HT1080 (cell line): ENCODE data around the gene GUCY1A1. TPM values are rescaled to one million over a fixed set of nuclear protein-coding genes. Genes with fewer than 3 reads are reported as not detected.
"Not testable (repeated sequence)": the region's sequence is repeated elsewhere in the genome, so short reads cannot be mapped to it uniquely, and the experiment has no call there.

Source experiments
- DNase-seq: peaks from one replicate; pipeline ENCODE4 v3.0.0-alpha.2; 2015; ENCODE audit warnings: low read depth
- polyA plus RNA-seq, 2 experiments: library from polyadenylated mRNA; depleted of rRNA; stranded (reverse); fragments of >200 nt; gene quantifications; 2 replicates each; pipeline ENCODE4 v1.2.3, GENCODE V29; 2015
- total RNA-seq: library from RNA; depleted of rRNA; stranded (reverse); fragments of >200 nt; shearing (Covaris generic); gene quantifications from 2 replicates; pipeline ENCODE4 v1.2.3, GENCODE V29; 2014; rRNA removed

Gene GUCY1A1, protein sequence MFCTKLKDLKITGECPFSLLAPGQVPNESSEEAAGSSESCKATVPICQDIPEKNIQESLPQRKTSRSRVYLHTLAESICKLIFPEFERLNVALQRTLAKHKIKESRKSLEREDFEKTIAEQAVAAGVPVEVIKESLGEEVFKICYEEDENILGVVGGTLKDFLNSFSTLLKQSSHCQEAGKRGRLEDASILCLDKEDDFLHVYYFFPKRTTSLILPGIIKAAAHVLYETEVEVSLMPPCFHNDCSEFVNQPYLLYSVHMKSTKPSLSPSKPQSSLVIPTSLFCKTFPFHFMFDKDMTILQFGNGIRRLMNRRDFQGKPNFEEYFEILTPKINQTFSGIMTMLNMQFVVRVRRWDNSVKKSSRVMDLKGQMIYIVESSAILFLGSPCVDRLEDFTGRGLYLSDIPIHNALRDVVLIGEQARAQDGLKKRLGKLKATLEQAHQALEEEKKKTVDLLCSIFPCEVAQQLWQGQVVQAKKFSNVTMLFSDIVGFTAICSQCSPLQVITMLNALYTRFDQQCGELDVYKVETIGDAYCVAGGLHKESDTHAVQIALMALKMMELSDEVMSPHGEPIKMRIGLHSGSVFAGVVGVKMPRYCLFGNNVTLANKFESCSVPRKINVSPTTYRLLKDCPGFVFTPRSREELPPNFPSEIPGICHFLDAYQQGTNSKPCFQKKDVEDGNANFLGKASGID
- total RNA-seq: 1.00 and 1.4 TPM in 2 replicates
- 0.34 and 0.60 TPM in 2 replicates for polyA plus RNA-seq (2015; cell fraction: cytosol; rRNA removed)
- polyA plus RNA-seq (2015; cell fraction: nucleus; rRNA removed): 0.51 and 0.83 TPM in 2 replicates

DNA sequence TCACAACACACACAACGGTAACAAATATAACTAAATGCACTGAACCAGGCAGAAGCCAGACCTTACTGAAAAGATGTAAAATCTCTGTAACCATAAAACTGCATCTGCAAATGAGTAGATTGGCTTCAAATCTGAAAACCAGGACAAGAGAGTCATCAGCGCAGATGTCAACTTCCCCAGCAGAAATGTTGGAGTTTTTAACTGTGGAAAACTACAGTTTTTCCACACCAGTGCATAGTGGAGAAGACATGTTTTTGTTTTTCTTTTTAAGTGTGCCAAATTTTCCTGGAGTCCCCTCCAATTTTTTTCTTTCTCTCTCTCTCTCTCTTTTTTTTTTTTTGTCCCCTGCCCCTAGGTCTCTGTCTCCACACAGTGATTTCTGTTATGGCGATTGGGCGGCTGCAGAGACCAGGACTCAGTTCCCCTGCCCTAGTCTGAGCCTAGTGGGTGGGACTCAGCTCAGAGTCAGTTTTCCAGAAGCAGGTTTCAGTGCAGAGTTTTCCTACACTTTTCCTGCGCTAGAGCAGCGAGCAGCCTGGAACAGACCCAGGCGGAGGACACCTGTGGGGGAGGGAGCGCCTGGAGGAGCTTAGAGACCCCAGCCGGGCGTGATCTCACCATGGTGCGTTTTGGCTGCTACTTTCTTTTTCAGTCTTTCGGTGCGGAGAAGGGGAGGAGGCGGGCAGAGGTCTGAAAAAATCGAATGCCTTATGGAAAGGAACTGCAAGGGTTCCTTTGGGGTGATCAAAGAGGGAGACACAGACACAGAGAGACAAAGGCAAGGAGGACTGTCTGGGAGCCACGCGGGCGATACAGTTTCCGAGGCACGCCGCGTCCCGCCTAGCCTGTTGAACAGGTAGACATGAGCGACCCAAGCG is at the start of gene GUCY1A1:
GUCY1A1 (plus strand) TSS at position 505 of the 878 bp plus-strand sequence. CDS start 30,020 bp downstream, outside the sequence.
- peak; percentile 17 for DNase-seq

DNA sequence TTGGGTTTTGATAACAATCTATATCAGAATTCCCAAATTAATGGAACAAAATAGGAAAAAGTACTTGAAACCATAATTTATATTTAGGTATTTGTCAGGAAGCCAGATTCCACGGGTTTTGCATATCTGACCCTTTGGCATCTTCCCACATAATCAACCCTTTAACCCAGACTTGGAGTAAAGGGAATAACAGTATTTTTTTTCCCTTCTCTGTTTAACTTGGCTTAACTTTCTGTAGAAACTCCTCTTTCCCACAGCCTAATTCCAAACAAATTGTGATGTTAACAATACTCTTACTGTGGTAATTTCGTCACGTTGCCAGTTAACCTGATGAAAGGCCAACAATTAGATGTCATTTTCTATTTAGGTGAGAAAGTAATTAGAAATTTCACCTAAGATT is 49.4 kb upstream of the GUCY1A1 start:
- DNase-seq: no peak

DNA sequence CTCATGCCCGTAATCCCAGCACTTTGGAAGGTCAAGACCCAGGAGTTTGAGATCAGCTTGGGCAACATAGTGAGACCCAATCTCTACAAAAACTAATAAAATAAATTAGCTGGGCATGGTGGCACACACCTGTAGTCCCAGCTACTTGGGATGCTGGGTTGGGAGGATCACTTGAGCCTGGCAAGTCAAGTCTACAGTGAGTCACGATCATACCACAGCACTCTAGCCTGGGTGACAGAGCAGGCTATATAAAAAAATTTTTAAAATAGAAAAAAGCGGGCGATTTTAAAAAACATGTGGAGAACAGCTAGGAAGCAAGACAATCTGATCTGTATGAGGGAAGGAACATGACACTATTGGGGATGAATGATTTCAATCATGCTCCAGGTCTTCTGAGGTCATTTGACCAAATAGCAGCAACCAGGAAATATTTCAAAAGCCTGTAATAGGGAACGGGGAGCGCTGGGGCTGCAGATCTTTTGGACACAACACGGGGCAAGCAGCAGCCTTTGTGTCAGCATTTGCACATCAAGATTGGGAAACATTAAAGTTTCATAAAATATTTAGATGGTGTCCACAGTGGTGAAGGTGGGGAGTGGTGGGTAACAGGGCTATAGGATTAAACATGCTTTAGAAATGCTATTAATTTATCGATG is 48.3 kb upstream of the GUCY1A1 start:
- no peak for DNase-seq

DNA sequence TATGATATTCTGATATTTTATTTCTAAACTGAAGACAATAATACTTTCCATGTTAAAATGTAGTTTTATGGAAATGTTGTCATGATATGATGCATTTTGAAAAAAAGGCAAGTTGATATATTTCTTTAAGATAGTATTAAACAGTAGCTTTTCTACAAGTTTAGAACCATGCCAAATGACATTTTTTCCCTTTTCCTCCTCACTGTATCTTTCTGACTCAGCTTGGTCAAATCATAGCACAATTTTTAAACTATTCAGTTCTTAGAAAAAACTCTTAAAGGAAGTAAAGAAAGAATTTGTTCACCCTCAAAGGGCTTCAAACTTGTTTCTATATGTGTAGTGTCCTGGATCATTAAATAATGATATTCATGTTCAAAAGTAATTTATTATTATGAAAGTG is 46.0 kb upstream of the GUCY1A1 start:
- DNase-seq: no peak

DNA sequence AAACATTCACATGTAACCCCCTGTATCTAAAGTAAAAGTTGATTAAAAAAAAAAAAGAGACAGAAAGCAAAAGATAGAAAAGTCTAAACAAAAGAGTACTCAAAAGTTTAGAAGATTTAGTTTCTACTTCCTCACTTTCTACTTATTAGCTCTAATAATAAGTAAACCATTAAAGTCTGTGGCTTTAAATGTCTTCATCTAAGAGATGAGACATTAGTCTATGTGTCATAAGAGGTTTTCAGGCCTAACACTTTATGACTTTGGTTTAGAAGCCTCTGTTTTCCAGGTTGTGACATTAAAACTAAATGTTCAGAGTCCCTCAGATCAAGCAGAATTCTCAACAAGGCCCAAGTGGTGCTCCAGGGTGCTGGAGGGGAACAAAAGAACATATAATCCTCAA is 42.2 kb upstream of the GUCY1A1 start:
- DNase-seq: no peak

DNA sequence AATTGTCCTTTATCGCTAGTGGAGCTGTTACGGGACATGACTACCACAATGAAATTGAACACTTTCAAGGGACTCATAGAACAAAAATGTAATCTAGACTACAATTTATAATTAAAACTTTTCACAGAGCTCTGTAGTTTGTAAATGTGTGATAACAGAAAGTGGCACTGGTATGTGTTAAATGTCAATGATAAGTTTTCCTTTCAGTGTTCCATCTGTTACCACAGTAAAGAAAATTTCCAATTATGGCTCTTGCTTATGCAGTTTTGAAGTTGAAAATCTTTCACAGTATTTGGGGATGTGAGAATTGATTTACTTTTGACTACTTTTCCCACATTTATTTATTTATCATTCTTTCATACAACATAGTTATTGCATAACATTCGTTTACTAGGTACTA is 40.1 kb upstream of the GUCY1A1 start:
- no peak for DNase-seq

DNA sequence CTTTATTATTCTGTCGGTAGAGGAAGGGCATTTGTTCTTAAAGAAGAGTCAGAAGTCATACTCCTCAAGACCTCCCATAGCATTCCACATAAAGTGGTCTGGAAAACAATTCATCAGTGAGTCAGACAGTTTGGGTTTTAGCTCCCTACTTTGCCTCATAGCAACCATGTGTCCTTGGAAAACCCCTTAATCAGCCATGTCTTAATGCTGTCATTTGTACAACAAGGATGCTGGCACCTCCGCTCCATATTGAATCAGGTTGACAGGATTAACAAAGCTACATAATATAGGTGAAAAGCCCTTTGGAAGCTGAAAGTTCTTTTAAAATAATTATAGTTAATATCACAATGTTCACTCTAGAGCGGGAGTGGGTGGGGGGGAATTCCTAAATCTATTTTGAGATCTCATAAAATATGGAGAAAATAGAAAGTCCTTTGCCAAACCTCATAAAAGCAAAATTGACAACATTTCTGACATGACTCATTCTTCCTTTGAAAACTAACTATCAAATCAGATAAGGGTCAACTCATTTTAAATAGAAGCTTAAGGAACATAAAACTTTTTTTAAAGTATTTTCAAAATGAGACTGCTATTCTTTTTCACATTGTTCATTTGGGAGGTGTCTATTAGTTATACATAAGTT is 37.3 kb upstream of the GUCY1A1 start:
- DNase-seq: peak; percentile 45

DNA sequence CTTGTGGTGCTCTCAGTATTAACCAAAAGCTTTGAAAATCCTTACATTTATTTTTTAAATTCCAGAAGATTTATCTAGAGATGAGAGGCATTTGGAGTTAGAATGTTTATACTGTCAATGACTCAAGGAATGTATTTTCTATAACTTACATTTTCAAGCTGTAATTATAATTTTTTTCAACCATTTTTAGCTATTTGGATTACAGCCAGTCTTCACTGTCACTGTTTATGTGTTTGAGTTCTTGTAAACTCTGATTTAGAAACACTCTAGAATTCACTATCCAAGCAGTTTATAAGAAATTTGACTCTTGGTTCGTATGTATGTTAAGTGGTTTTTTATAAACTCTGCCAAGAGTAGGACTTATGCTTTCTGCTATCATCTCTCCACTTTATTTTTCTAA is 36.7 kb upstream of the GUCY1A1 start:
- no peak for DNase-seq

DNA sequence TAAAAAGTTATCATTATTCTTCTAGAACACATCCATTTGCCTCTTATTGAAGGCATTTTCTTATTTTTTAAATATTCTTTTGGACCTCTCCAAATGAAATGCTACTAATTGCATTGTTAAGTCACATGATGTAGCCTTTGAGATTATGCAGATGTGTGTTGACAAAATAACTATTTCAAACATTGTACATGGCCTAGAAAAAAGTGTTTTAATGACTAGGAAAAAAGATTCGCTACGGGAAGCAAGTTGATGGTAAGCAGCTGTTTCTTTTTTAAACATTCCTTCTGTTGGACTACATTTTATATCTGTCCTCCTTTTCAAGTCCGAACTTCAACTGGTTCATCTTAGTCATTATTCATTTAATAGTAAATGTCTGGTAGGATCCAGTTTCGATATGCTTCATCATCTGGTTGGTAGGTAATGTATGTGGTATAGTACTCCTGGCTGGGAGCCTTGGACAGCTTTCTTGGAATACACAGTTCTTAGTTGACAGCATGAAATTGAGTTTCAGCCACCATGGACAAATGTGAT is 34.3 kb upstream of the GUCY1A1 start:
- DNase-seq: no peak

DNA sequence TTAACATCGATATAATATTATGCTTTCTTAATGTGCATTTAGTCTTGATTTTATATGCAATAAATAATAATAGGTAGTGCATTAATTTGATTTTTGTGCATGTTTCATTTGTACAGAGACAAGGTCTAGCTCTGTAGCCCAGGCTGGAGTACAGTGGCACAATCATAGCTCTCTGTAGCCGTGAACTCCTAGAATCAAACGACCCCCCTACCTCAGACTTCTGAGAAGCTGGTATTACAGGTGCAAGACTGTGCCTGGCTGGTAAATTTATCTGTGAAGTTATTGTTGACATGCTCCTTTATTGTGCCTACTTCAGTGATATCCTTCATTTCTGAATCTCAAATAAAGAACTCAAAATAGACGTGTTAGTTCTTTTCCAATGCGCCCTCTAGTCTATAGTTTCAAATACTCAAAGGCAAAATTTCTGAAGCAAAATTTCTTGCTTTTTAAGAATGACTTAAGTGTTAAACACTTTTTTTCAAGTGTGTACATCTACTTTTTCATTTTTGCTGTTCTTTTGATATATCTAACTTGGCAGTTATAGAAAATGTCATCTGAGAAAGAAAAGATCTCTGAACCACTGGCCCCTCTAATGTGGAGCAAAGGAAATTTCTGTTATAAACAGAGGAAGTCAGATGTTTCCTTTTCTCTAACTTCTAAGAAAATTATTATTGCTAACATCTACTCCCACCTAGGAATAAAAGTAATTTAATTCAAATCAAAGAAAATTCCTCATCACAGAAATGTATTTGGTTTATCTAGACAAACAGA is 28.3 kb upstream of the GUCY1A1 start:
- DNase-seq: no peak

DNA sequence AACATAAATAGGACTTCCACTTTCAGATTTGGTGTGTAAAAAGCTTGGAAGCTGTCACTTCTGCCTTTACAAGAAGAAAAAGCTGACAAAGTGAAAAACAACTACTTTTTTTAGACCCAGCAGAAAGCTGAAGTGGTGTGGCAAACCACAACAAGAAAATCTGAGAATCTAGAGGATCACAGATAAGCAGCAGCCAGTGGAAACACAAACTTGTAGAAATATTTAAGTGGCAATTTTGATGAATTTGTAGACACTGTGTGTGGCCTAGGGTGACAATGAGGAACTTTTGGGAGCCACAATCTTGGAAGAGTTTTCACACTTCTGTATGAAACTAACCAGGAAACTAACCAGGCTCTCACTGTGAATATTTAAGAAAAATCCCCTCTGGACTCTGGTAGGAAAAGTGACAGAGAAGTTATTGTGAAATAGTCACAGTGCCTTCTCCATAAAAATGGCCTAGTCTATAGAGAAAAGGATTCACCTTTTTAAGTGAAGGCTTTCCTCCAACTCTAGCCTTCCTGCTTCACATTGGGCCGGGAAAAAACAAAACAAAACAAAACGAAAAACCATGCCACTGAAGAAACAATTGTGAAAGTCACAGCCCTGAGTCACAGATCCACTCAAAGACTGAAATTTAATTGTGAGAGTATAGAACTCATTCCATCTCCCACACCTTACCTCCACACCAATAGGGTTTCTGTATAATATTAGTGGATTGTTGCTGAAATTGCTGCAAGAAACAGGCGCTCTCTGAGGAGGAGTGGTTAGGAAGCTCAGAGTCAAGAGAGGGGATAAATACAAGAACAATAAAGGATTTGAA is 26.7 kb upstream of the GUCY1A1 start:
- DNase-seq: no peak

DNA sequence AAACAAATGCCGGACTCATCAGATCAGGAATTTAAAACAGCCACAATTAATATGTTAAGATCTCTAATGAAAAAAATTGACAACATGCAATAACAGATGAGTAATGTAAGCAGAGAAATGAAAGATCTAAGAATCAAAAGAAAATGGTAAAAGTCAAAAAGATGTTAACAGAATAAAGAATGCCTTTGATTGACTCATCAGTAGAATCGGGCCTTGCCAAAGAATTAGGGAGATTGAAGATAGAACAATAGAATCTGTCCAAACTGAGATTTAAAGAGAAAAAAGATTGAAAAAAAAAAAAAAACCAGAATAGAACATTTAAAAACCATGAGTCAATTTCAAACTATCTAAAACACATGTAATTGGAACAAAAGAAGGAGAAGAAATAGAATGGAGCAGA is 25.9 kb upstream of the GUCY1A1 start:
- no peak for DNase-seq

DNA sequence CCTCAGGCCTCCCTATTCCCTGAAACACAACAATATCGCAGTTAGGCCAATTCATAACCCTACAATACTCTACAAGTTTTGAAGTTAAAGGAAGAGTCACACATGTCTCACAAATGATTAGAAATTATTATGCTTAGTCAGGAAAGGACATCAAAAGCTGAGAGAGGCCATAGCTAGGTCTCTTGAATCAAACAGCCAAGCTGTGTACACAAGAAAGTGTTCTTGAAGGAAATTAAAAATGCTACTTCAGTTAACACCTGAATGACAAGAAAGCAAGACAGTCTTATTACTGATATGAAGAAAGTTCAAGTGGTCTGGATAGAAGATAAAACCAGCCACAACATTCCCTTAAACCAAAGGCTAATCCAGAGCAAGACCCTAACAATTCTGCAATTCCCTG is 23.6 kb upstream of the GUCY1A1 start:
- no peak for DNase-seq

DNA sequence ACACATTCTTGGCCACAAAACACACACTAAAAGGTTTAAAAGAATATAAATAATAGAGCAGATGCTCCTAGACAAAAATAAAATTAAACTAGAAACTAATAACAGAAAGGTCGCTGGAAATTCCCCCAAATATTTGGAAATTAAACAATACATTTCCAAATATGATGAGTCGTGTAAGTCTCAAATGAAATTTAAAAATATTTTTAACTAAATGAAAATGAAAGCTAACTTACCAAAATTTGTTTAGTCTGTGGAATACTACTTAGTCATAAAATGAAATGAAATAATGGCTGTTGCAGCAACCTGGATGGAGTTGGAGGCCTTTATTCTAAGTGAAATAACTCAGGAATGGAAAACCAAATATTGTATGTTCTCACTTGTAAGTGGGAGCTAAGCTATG is 20.6 kb upstream of the GUCY1A1 start:
- no peak for DNase-seq

DNA sequence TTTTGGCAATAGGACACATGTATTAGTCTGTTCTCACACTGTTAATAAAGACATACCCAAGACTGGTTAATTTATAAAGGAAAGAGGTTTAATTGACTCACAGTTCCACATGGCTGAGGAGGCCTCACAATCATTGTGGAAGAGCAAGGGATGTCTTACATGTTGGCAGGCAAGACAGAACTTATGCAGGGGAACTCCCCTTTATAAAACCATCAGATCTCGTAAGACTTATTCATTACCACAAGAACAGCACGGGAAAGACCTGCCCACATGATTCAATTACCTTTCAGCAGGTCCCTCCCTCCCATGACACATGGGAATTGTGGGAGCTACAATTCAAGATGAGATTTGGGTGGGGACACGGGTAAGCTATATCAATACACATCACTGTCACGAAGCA is 15.9 kb upstream of the GUCY1A1 start:
- DNase-seq: not testable (repeated sequence)

DNA sequence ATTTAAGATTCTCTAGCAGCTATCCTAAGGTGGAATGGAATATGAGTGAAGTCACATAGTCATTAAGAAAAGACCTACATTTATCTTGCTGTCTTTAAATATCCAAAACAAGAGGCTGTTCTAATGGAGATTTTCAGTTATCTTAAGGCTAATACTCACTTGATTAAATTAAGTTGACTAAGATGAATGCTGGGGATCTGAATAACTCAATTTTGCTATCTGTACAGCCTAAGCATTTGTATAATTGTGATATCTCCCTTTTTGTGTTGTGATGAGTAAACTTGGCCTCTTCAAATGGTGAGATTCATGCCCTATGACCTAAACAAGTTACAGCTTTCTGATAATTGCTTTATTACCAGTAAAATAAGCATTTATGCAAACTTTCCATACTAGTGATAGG is 13.6 kb upstream of the GUCY1A1 start:
- DNase-seq: no peak

DNA sequence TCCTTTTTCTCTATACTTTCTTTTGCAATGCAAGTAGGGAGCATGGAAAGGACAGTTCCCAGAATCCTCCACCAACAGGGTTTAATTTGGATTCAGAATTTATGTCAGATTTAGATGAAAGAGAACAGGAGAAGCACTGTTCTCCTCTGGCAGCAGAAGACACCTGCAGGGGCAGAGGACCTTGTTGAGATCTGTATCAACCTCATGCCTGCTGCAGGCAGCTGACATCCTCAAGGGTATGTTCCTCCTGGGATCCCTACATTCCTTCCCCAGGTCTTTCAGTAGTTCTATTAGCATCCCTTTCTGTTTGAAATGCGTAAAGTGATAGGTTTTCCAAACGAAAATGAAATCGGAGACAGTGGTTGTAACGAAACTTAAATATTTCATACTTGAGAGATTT is 10.6 kb upstream of the GUCY1A1 start:
- DNase-seq: no peak

DNA sequence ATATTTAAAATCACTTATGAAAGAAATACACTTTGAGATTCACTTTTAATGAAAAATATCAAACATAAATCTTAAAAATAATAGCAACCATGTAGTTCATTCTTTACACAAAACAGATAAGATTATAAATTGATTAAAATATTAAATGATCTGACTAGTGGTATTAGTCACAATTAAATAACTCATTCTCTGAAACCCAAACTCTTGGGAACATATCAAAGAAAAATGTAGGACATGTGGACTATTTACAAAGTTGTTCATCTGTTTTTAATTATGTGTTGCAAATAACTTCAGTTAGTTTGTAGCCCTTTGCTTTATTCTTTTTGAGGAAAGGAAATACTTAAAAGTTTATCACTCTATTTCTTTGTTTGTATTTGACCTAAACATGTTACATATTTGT is 9.5 kb upstream of the GUCY1A1 start:
- DNase-seq: no peak
